Measurements from ENCODE around the gene KCTD15.
A peak's percentile ranks its signal among the peaks of the same experiment; 100 is the strongest.

Gene KCTD15

GRCh38 chr19:33749016-33749415, 47.7 kb upstream of the KCTD15 start:
- TF ChIP-seq ISL1 (CRISPR knock-in tag; IDR thresholded peaks at IDR 0.05) (no peak), ESRRG (CRISPR knock-in tag; IDR thresholded peaks at IDR 0.05) (no peak), TSHZ2 (CRISPR knock-in tag; IDR thresholded peaks at IDR 0.05) (no peak), ZNF70 (CRISPR knock-in tag; IDR thresholded peaks at IDR 0.05) (no peak), TOX (CRISPR knock-in tag; IDR thresholded peaks at IDR 0.05; ENCODE audit: borderline replicate concordance) (no peak)

GRCh38 chr19:33749619-33750175, 47.0 kb upstream of the KCTD15 start:
- TF ChIP-seq ISL1 (CRISPR knock-in tag; IDR thresholded peaks at IDR 0.05) = no peak
- no peak for TF ChIP-seq ZNF70 (CRISPR knock-in tag; IDR thresholded peaks at IDR 0.05)
- no peak for TF ChIP-seq RARB (CRISPR knock-in tag; IDR thresholded peaks at IDR 0.05)
- TF ChIP-seq GLIS3 (CRISPR knock-in tag; IDR thresholded peaks at IDR 0.05) = no peak
- TF ChIP-seq OSR1 (CRISPR knock-in tag; IDR thresholded peaks at IDR 0.05) = no peak
- no peak for TF ChIP-seq TSHZ2 (CRISPR knock-in tag; IDR thresholded peaks at IDR 0.05)
- no peak for TF ChIP-seq SNAI2 (CRISPR knock-in tag; IDR thresholded peaks at IDR 0.05)
- TF ChIP-seq TCF4 (CRISPR knock-in tag; IDR thresholded peaks at IDR 0.05; ENCODE audit: borderline replicate concordance) = no peak
- TF ChIP-seq ZNF8 (CRISPR knock-in tag; IDR thresholded peaks at IDR 0.05) = no peak
- TF ChIP-seq CSDC2 (CRISPR knock-in tag; IDR thresholded peaks at IDR 0.05) = no peak
- TF ChIP-seq CREB5 (CRISPR knock-in tag; IDR thresholded peaks at IDR 0.05; ENCODE audit: low read depth) = no peak
- TF ChIP-seq CSRNP3 (CRISPR knock-in tag; IDR thresholded peaks at IDR 0.05) = no peak
- no peak for TF ChIP-seq ZFP3 (CRISPR knock-in tag; IDR thresholded peaks at IDR 0.05)
- no peak for TF ChIP-seq BACH2 (CRISPR knock-in tag; IDR thresholded peaks at IDR 0.05; ENCODE audit: borderline replicate concordance)
- TF ChIP-seq ESRRG (CRISPR knock-in tag; IDR thresholded peaks at IDR 0.05) = no peak
- ATAC-seq = no peak

More at GRCh38 chr19:33749016-33749415, 47.7 kb upstream of the KCTD15 start:
- ATAC-seq = no peak

GRCh38 chr19:33750587-33751435, 45.9 kb upstream of the KCTD15 start:
- ATAC-seq = peak; percentile 46; the same call in 1 of the 3 replicates
- peak; percentile 21; the same call in 1 of the 2 replicates for TF ChIP-seq TSHZ2 (CRISPR knock-in tag; IDR thresholded peaks at IDR 0.05)
- no peak for TF ChIP-seq ESRRG (CRISPR knock-in tag; IDR thresholded peaks at IDR 0.05)
- peak; percentile 66; the same call in 1 of the 2 replicates for TF ChIP-seq TCF4 (CRISPR knock-in tag; IDR thresholded peaks at IDR 0.05; ENCODE audit: borderline replicate concordance)
